HCT116 (cell line): ENCODE data around the gene TSKU. TPM values are rescaled to one million over a fixed set of nuclear protein-coding genes. Genes with fewer than 3 reads are reported as not detected.

Experiments used
- ATAC-seq: fragments of 200-7000 bp; cut with Tn5 transposase; 2 replicates; pipeline ENCODE4 v1.9.1; 2020; ENCODE audit warnings: mild to moderate bottlenecking, moderate library complexity
- BruUV-seq: library from RNA; stranded (reverse); fragments of 400-500 nt; replicated peaks from 2 replicates; lab custom pipeline; 2021; lab: Mats Ljungman, UMichigan
- CTCF ChIA-PET: fragments of 300-600 bp; sonication (Branson Sonifier 250); formaldehyde crosslinking; loops from one replicate; lab custom pipeline; 2021; ENCODE audit warnings: antibody characterized with exemption; lab: Charles Lee
- POLR2A ChIA-PET: fragments of 300-600, 350-600 bp; sonication (Branson Sonifier 250); formaldehyde crosslinking; loops from one replicate; lab custom pipeline; 2021; ENCODE audit warnings: antibody characterized with exemption; lab: Charles Lee
- RAD21 ChIA-PET, 2 experiments: fragments of 300-600 bp; sonication (Branson Sonifier 250); formaldehyde crosslinking; loops; one replicate each; lab custom pipeline; 2023; ENCODE audit warnings: low total read pairs in 2 of 2; ENCODE audit not compliant: uncharacterized antibody in 2 of 2, unreplicated experiment in 2 of 2, low non-redundant PET in 1 of 2; lab: Charles Lee
- DNase-seq: peaks from one replicate; pipeline ENCODE4 v3.0.0-alpha.2; 2010; ENCODE audit warnings: low read depth, low spot score
- H2AFZ ChIP-seq: fragments of 200-600 bp; shearing (Covaris generic), sonication (generic); 2 replicates; pipeline ENCODE4 v1.6.1; 2017; ENCODE audit warnings: low read depth, mixed run types, mixed read lengths, antibody characterized with exemption, low read length; ENCODE audit not compliant: poor library complexity, severe bottlenecking
- H3K27ac ChIP-seq: 2 replicates; pipeline ENCODE4 v1.5.1; 2012; ENCODE audit warnings: low read depth, low read length
- H3K27me3 ChIP-seq: fragments of 200-600 bp; sonication (generic); 2 replicates; pipeline ENCODE4 v1.6.1; 2016; ENCODE audit warnings: mixed run types, low read length, mixed read lengths; ENCODE audit not compliant: insufficient read depth
- H3K36me3 ChIP-seq, 2 experiments: fragments of 200-500 bp in 1 of 2; fragments of 200-600 bp in 1 of 2; sonication (Bioruptor generic) in 1 of 2; sonication (generic) in 1 of 2; 2 replicates each; pipeline versions ENCODE4 v1.5.1 to v1.6.1; 2014 to 2016; ENCODE audit warnings: low read length in 2 of 2, inconsistent platforms in 1 of 2, mixed read lengths in 1 of 2, mixed run types in 1 of 2; ENCODE audit not compliant: insufficient read depth in 2 of 2, control insufficient read depth in 1 of 2
- H3K4me1 ChIP-seq, 2 experiments: fragments of 200-600 bp in 1 of 2; sonication (generic) in 1 of 2; 2 replicates each; pipeline versions ENCODE4 v1.5.1 to v1.6.1; 2012 to 2017; ENCODE audit warnings: low read length in 2 of 2, inconsistent platforms in 1 of 2, mild to moderate bottlenecking in 1 of 2, mixed read lengths in 1 of 2, mixed run types in 1 of 2, moderate library complexity in 1 of 2; ENCODE audit not compliant: insufficient read depth in 2 of 2, control insufficient read depth in 1 of 2
- H3K4me2 ChIP-seq: fragments of 200-600 bp; sonication (generic); 2 replicates; pipeline ENCODE4 v1.6.1; 2017; ENCODE audit warnings: mixed run types, low read length, mixed read lengths
- H3K4me3 ChIP-seq, 2 experiments: fragments of 200-600 bp in 1 of 2; sonication (generic) in 1 of 2; replicated peaks in 1 of 2; 2 replicates each; pipeline ENCODE4 v1.5.1; 2011 to 2016; ENCODE audit warnings: low read length in 2 of 2, control low read depth in 1 of 2, low read depth in 1 of 2, mild to moderate bottlenecking in 1 of 2, mixed read lengths in 1 of 2, mixed run types in 1 of 2
- H3K79me2 ChIP-seq: fragments of 200-600 bp; sonication (generic); 2 replicates; pipeline ENCODE4 v1.6.1; 2017; ENCODE audit warnings: mild to moderate bottlenecking, mixed run types, low read length, moderate library complexity, mixed read lengths; ENCODE audit not compliant: insufficient read depth
- H3K9ac ChIP-seq: fragments of 200-600 bp; sonication (generic); 2 replicates; pipeline ENCODE4 v1.6.1; 2016; ENCODE audit warnings: low read length, mixed read lengths
- H3K9me2 ChIP-seq: fragments of 200-600 bp; sonication (generic), shearing (Covaris generic); 2 replicates; pipeline ENCODE4 v1.6.1; 2017; ENCODE audit warnings: mixed run types, mild to moderate bottlenecking, moderate library complexity; ENCODE audit not compliant: insufficient read depth
- H3K9me3 ChIP-seq, 2 experiments: fragments of 200-500 bp in 1 of 2; fragments of 200-600 bp in 1 of 2; sonication (Bioruptor generic) in 1 of 2; sonication (generic) in 1 of 2; 2 replicates each; pipeline ENCODE4 v1.6.1; 2014 to 2017; ENCODE audit warnings: low read length in 2 of 2, mixed read lengths in 2 of 2, inconsistent platforms in 1 of 2, low read depth in 1 of 2, mild to moderate bottlenecking in 1 of 2, mixed run types in 1 of 2, moderate library complexity in 1 of 2; ENCODE audit not compliant: control insufficient read depth in 1 of 2, insufficient read depth in 1 of 2
- H4K20me1 ChIP-seq: fragments of 200-600 bp; sonication (generic), shearing (Covaris generic); 2 replicates; pipeline ENCODE4 v1.6.1; 2017; ENCODE audit warnings: mixed run types, mild to moderate bottlenecking, moderate library complexity; ENCODE audit not compliant: insufficient read depth
- CBX3 ChIP-seq: IDR thresholded peaks from 2 replicates; pipeline ENCODE4 v1.6.1; 2012; ENCODE audit warnings: low read depth
- CTCF ChIP-seq, 3 experiments: fragments of 200-600 bp in 1 of 3; sonication (generic) in 1 of 3; IDR thresholded peaks in 2 of 3; conservative IDR thresholded peaks in 1 of 3; 2 replicates each; pipeline ENCODE4 v1.5.1; 2012 to 2017; ENCODE audit warnings: low read depth in 2 of 3, low read length in 2 of 3, antibody characterized with exemption in 1 of 3, borderline replicate concordance in 1 of 3, control low read depth in 1 of 3, mild to moderate bottlenecking in 1 of 3, mixed read lengths in 1 of 3, mixed run types in 1 of 3, moderate library complexity in 1 of 3; ENCODE audit not compliant: insufficient read depth in 1 of 3
- EGR1 ChIP-seq: IDR thresholded peaks from 2 replicates; pipeline ENCODE4 v1.6.1; 2012; ENCODE audit warnings: low read depth
- ELF1 ChIP-seq: IDR thresholded peaks from 2 replicates; pipeline ENCODE4 v1.6.1; 2012; ENCODE audit warnings: low read depth, borderline replicate concordance
- EZH2 ChIP-seq: fragments of 200-600 bp; sonication (generic); IDR thresholded peaks from 2 replicates; pipeline ENCODE4 v1.6.1; 2017; ENCODE audit warnings: antibody characterized with exemption, mixed run types
- EZH2phosphoT487 ChIP-seq: fragments of 200-600 bp; IDR thresholded peaks from 2 replicates; pipeline ENCODE4 v1.6.1; 2018; ENCODE audit warnings: antibody characterized with exemption, borderline replicate concordance
- MAX ChIP-seq: IDR thresholded peaks from 2 replicates; pipeline ENCODE4 v1.6.1; 2012
- POLR2A ChIP-seq: IDR thresholded peaks from 2 replicates; pipeline ENCODE4 v1.7.0; 2011; ENCODE audit warnings: borderline replicate concordance; ENCODE audit not compliant: insufficient read depth, insufficient read length; ENCODE audit errors: extremely low read depth
- POLR2AphosphoS5 ChIP-seq: IDR thresholded peaks from 2 replicates; pipeline ENCODE4 v1.6.1; 2011; ENCODE audit warnings: mild to moderate bottlenecking, low read depth, low read length, moderate library complexity
- TCF7L2 ChIP-seq: IDR thresholded peaks from 2 replicates; pipeline ENCODE4 v1.7.0; 2011; ENCODE audit warnings: borderline replicate concordance, inconsistent platforms; ENCODE audit not compliant: insufficient read depth, insufficient read length; ENCODE audit errors: extremely low read depth
- YY1 ChIP-seq: IDR thresholded peaks from 2 replicates; pipeline ENCODE4 v1.6.1; 2011; ENCODE audit warnings: low read length, low read depth, moderate library complexity, mild to moderate bottlenecking; ENCODE audit not compliant: insufficient replicate concordance; ENCODE audit errors: extremely low read depth
- ZBTB33 ChIP-seq: IDR thresholded peaks from 2 replicates; pipeline ENCODE4 v1.6.1; 2011; ENCODE audit warnings: mild to moderate bottlenecking, low read length, moderate library complexity; ENCODE audit not compliant: insufficient replicate concordance; ENCODE audit errors: extremely low read depth
- ZFX ChIP-seq: fragments of 450-650 bp; IDR thresholded peaks from 2 replicates; pipeline ENCODE4 v1.6.1; 2017
- intact Hi-C: fragments of 100-400 bp; cut with micrococcal nuclease; formaldehyde crosslinking; loops from 2 replicates; pipeline ENCODE4 v1.10.0; 2022
- total RNA-seq: library from RNA; stranded (reverse); gene quantifications from one replicate; pipeline ENCODE4 v1.2.1, GENCODE V29; 2021; ENCODE audit not compliant: unreplicated experiment

The TSKU gene
- total RNA-seq, 1 experiment from 2014 or later: 21.9 TPM

- intact Hi-C loops: no loop called here
- Histone ChIP-seq H3K27me3 (no peaks in the 10 kb centered on the region), H3K79me2 (no peaks in the 10 kb centered on the region), H3K4me3 (no peak overlapping the region), H4K20me1 (no peaks in the 10 kb centered on the region), H3K4me1 (peaks cover 4 to 23% of the 10 kb centered on the region in 2 experiments; a peak in 3 of 4 replicates), H3K9me3 (no peaks in the 10 kb centered on the region), H3K4me2 (no peak overlapping the region), H3K36me3 (no peaks in the 10 kb centered on the region), H3K27ac (no peak overlapping the region), H3K9ac (no peak overlapping the region), H2AFZ (no peak overlapping the region), H3K9me2 (no peaks in the 10 kb centered on the region)
- ChIA-PET CTCF (no interaction called here), RAD21 (no interaction called here), POLR2A (no interaction called here)
- no TSS peak for BruUV-seq
- TF ChIP-seq EZH2 (no peak), YY1 (no peak), EZH2phosphoT487 (no peak), ZFX (no peak), POLR2AphosphoS5 (no peak), MAX (no peak), EGR1 (no peak), TCF7L2 (no peak), CBX3 (no peak), ZBTB33 (no peak), POLR2A (no peak), ELF1 (no peak), CTCF (IDR thresholded peaks at IDR 0.05 in 2 of 3, conservative IDR thresholded peaks at IDR 0.05 in 1 of 3; ENCODE audit: borderline replicate concordance in 1 of 3, insufficient read depth in 1 of 3, low read depth in 2 of 3, low read length in 2 of 3) (no peak)
- no peak for DNase-seq
- ATAC-seq: no peak
Observed at GRCh38 chr11:76841923-76842452, 58.8 kb downstream of the TSKU start.
